ENCODE measurements around the gene RAD21L1.
A peak's percentile ranks its signal among the peaks of the same experiment; 100 is the strongest.

Gene RAD21L1

GRCh38 chr20:1265226-1265915 is 39.5 kb downstream of the RAD21L1 start (continued):
- TF ChIP-seq TCF4 (CRISPR knock-in tag; IDR thresholded peaks at IDR 0.05; ENCODE audit: borderline replicate concordance), result no peak
- no peak for TF ChIP-seq ZNF70 (CRISPR knock-in tag; IDR thresholded peaks at IDR 0.05)
- TF ChIP-seq ESRRG (CRISPR knock-in tag; IDR thresholded peaks at IDR 0.05), result no peak
- TF ChIP-seq CREB5 (CRISPR knock-in tag; IDR thresholded peaks at IDR 0.05; ENCODE audit: low read depth), result no peak

GRCh38 chr20:1265916-1266166 is 40.0 kb downstream of the RAD21L1 start:
- ATAC-seq, result no peak
- TF ChIP-seq CREB5 (CRISPR knock-in tag; IDR thresholded peaks at IDR 0.05; ENCODE audit: low read depth), result no peak
- no peak for TF ChIP-seq ARNTL (CRISPR knock-in tag; IDR thresholded peaks at IDR 0.05; ENCODE audit: borderline replicate concordance, low read depth)
- TF ChIP-seq ISL1 (CRISPR knock-in tag; IDR thresholded peaks at IDR 0.05), result peak; percentile 14; the same call in 1 of the 2 replicates

GRCh38 chr20:1266167-1266973 is 40.5 kb downstream of the RAD21L1 start, which contains the start of gene SNPH:
Gene SNPH (plus strand): TSS chr20:1266294. CDS start chr20:1296240, 29,946 bp downstream.
- TF ChIP-seq ZNF8 (CRISPR knock-in tag; IDR thresholded peaks at IDR 0.05) (no peak), PATZ1 (CRISPR knock-in tag; IDR thresholded peaks at IDR 0.05; ENCODE audit: borderline replicate concordance) (0 out of 2 replicates have a peak, but pooled peaks have one; percentile 21)
- ATAC-seq, result peak; percentile 97

- no peak for TF ChIP-seq ZFP3 (CRISPR knock-in tag; IDR thresholded peaks at IDR 0.05)
- no peak for TF ChIP-seq POU6F1 (CRISPR knock-in tag; IDR thresholded peaks at IDR 0.05; ENCODE audit: borderline replicate concordance, low read depth)
- no peak for TF ChIP-seq TSHZ2 (CRISPR knock-in tag; IDR thresholded peaks at IDR 0.05)
- TF ChIP-seq BACH2 (CRISPR knock-in tag; IDR thresholded peaks at IDR 0.05; ENCODE audit: borderline replicate concordance), result no peak
- no peak for TF ChIP-seq CSRNP3 (CRISPR knock-in tag; IDR thresholded peaks at IDR 0.05)
- TF ChIP-seq SNAI2 (CRISPR knock-in tag; IDR thresholded peaks at IDR 0.05), result no peak
- no peak for TF ChIP-seq TOX (CRISPR knock-in tag; IDR thresholded peaks at IDR 0.05; ENCODE audit: borderline replicate concordance)
- no peak for TF ChIP-seq ZC3H10 (CRISPR knock-in tag; IDR thresholded peaks at IDR 0.05)
- TF ChIP-seq PPARA (CRISPR knock-in tag; IDR thresholded peaks at IDR 0.05; ENCODE audit: borderline replicate concordance), result no peak
- TF ChIP-seq TCF4 (CRISPR knock-in tag; IDR thresholded peaks at IDR 0.05; ENCODE audit: borderline replicate concordance), result no peak
- TF ChIP-seq RARB (CRISPR knock-in tag; IDR thresholded peaks at IDR 0.05), result no peak
- no peak for TF ChIP-seq ZNF8 (CRISPR knock-in tag; IDR thresholded peaks at IDR 0.05)
- TF ChIP-seq ARNTL (CRISPR knock-in tag; IDR thresholded peaks at IDR 0.05; ENCODE audit: borderline replicate concordance, low read depth), result no peak
- TF ChIP-seq ESRRG (CRISPR knock-in tag; IDR thresholded peaks at IDR 0.05), result no peak
- TF ChIP-seq ISL1 (CRISPR knock-in tag; IDR thresholded peaks at IDR 0.05), result no peak
- TF ChIP-seq GLIS3 (CRISPR knock-in tag; IDR thresholded peaks at IDR 0.05), result no peak
- TF ChIP-seq ZNF70 (CRISPR knock-in tag; IDR thresholded peaks at IDR 0.05), result no peak
- no peak for ATAC-seq
Observed at GRCh38 chr20:1267161-1267560, 41.3 kb downstream of the RAD21L1 start.

All from SK-N-SH treated with all-trans-retinoic acid at 6 μM for 48 hours (cell line).